ENCODE data around the gene RSAD1.

DNA sequence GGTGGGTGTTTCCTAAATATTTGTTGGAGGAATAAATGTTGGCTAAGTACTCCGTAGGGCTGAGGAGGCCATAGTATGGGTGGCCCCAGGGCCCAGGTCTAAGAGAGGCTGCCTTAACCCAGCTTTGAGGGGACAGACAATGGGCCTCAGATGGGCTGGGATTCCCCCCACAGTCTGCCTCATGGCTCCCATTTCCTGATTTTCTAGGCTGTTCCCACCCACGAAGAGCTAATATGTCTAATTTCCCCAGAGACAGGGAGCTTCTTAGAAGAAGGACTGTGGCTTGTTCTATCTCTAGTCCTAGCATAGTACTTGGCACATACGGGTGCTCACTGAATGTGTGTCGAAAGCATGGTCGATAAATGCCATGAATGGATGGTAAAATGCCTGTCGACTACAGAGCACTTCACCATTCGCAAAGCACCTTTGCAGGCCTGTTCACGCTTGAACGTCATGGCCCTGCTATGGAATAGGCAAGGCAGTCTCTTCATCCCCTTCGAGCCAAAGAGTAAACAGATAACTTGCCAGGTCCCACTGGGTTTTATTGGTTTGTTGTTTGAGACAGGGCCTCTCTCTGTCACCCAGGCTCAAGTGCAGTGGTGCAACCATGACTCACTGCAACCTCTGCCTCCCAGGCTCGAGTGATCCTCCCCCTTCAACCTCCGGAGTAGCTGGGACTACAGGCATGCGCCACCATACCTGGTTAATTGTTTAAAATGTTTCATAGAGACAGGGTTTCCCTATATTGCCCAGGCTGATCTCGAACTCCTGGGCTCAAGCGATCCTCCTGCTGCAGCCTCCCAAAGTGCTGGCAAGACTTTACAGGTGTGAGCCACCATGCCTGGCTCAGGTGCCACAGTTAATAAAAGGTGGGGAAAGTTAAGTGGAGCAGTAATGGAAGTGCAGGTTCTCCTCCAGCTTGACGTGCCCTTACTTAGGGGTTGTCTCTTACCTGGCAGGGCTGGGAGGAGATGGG is 19.7 kb upstream of the RSAD1 start:
- TF ChIP-seq, protein P1, sequence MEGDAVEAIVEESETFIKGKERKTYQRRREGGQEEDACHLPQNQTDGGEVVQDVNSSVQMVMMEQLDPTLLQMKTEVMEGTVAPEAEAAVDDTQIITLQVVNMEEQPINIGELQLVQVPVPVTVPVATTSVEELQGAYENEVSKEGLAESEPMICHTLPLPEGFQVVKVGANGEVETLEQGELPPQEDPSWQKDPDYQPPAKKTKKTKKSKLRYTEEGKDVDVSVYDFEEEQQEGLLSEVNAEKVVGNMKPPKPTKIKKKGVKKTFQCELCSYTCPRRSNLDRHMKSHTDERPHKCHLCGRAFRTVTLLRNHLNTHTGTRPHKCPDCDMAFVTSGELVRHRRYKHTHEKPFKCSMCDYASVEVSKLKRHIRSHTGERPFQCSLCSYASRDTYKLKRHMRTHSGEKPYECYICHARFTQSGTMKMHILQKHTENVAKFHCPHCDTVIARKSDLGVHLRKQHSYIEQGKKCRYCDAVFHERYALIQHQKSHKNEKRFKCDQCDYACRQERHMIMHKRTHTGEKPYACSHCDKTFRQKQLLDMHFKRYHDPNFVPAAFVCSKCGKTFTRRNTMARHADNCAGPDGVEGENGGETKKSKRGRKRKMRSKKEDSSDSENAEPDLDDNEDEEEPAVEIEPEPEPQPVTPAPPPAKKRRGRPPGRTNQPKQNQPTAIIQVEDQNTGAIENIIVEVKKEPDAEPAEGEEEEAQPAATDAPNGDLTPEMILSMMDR (IDR thresholded peaks at IDR 0.05; ENCODE audit: insufficient read depth, low read length, poor library complexity, severe bottlenecking) = no peak
- TF ChIP-seq EZH2phosphoT487 (conservative IDR thresholded peaks at IDR 0.05; ENCODE audit: low read length) = no peak
